ENCODE results near the gene VPREB3.
A peak's percentile ranks its signal among the peaks of the same experiment; 100 is the strongest.

VPREB3 gene

GRCh38 chr22:23780146-23780748, 26.0 kb upstream of the VPREB3 start:
- Histone ChIP-seq H3K4me1 (ENCODE audit: control insufficient read depth, insufficient read depth, low read length) (no peaks in the 10 kb centered on the region), H3K36me3 (ENCODE audit: control insufficient read depth, insufficient read depth, low read length) (peaks cover 3% of the 10 kb centered on the region), H3K27me3 (ENCODE audit: control insufficient read depth, insufficient read depth, low read length) (peaks cover 2% of the 10 kb centered on the region), H3K9me3 (ENCODE audit: control insufficient read depth, insufficient read depth, low read length) (no peaks in the 10 kb centered on the region), H3K9ac (ENCODE audit: low read depth, low read length) (no peak overlapping the region), H3K4me3 (ENCODE audit: low read depth, low read length) (no peak overlapping the region)

GRCh38 chr22:23779731-23780130, 25.5 kb upstream of the VPREB3 start:
- Histone ChIP-seq H3K9me3 (ENCODE audit: control insufficient read depth, insufficient read depth, low read length) (no peaks in the 10 kb centered on the region), H3K9ac (ENCODE audit: low read depth, low read length) (no peak overlapping the region), H3K4me3 (ENCODE audit: low read depth, low read length) (no peak overlapping the region), H3K27me3 (ENCODE audit: control insufficient read depth, insufficient read depth, low read length) (peaks cover 7% of the 10 kb centered on the region), H3K36me3 (ENCODE audit: control insufficient read depth, insufficient read depth, low read length) (peaks cover 3% of the 10 kb centered on the region), H3K4me1 (ENCODE audit: control insufficient read depth, insufficient read depth, low read length) (no peaks in the 10 kb centered on the region)

GRCh38 chr22:23779083-23779482, 24.9 kb upstream of the VPREB3 start:
- H3K36me3 ChIP-seq (ENCODE audit: control insufficient read depth, insufficient read depth, low read length) = peaks cover 3% of the 10 kb centered on the region
- no peaks in the 10 kb centered on the region for H3K4me1 ChIP-seq (ENCODE audit: control insufficient read depth, insufficient read depth, low read length)
- H3K27me3 ChIP-seq (ENCODE audit: control insufficient read depth, insufficient read depth, low read length) = peaks cover 13% of the 10 kb centered on the region

GRCh38 chr22:23778577-23778900, 24.3 kb upstream of the VPREB3 start:
- Histone ChIP-seq H3K27me3 (ENCODE audit: control insufficient read depth, insufficient read depth, low read length) (peaks cover 18% of the 10 kb centered on the region), H3K9me3 (ENCODE audit: control insufficient read depth, insufficient read depth, low read length) (no peaks in the 10 kb centered on the region), H3K4me3 (ENCODE audit: low read depth, low read length) (no peak overlapping the region), H3K4me1 (ENCODE audit: control insufficient read depth, insufficient read depth, low read length) (no peaks in the 10 kb centered on the region), H3K36me3 (ENCODE audit: control insufficient read depth, insufficient read depth, low read length) (peaks cover 3% of the 10 kb centered on the region), H3K9ac (ENCODE audit: low read depth, low read length) (no peak overlapping the region)

More at GRCh38 chr22:23779083-23779482, 24.9 kb upstream of the VPREB3 start:
- no peaks in the 10 kb centered on the region for H3K9me3 ChIP-seq (ENCODE audit: control insufficient read depth, insufficient read depth, low read length)
- no peak overlapping the region for H3K4me3 ChIP-seq (ENCODE audit: low read depth, low read length)
- H3K9ac ChIP-seq (ENCODE audit: low read depth, low read length) = no peak overlapping the region

GRCh38 chr22:23777776-23778576, 23.8 kb upstream of the VPREB3 start:
- Histone ChIP-seq H3K9me3 (ENCODE audit: control insufficient read depth, insufficient read depth, low read length) (no peaks in the 10 kb centered on the region), H3K27me3 (ENCODE audit: control insufficient read depth, insufficient read depth, low read length) (peaks cover 24% of the 10 kb centered on the region), H3K9ac (ENCODE audit: low read depth, low read length) (no peak overlapping the region), H3K4me3 (ENCODE audit: low read depth, low read length) (no peak overlapping the region), H3K4me1 (ENCODE audit: control insufficient read depth, insufficient read depth, low read length) (no peaks in the 10 kb centered on the region), H3K36me3 (ENCODE audit: control insufficient read depth, insufficient read depth, low read length) (peaks cover 3% of the 10 kb centered on the region)

GRCh38 chr22:23775779-23776375, 21.7 kb upstream of the VPREB3 start:
- peaks cover 24% of the 10 kb centered on the region for H3K27me3 ChIP-seq (ENCODE audit: control insufficient read depth, insufficient read depth, low read length)
- no peaks in the 10 kb centered on the region for H3K9me3 ChIP-seq (ENCODE audit: control insufficient read depth, insufficient read depth, low read length)
- H3K9ac ChIP-seq (ENCODE audit: low read depth, low read length) = no peak overlapping the region
- H3K4me1 ChIP-seq (ENCODE audit: control insufficient read depth, insufficient read depth, low read length) = no peaks in the 10 kb centered on the region
- H3K36me3 ChIP-seq (ENCODE audit: control insufficient read depth, insufficient read depth, low read length) = no peaks in the 10 kb centered on the region
- H3K4me3 ChIP-seq (ENCODE audit: low read depth, low read length) = no peak overlapping the region

- Histone ChIP-seq H3K4me1 (ENCODE audit: control insufficient read depth, insufficient read depth, low read length) (no peaks in the 10 kb centered on the region), H3K9ac (ENCODE audit: low read depth, low read length) (no peak overlapping the region), H3K36me3 (ENCODE audit: control insufficient read depth, insufficient read depth, low read length) (no peaks in the 10 kb centered on the region), H3K9me3 (ENCODE audit: control insufficient read depth, insufficient read depth, low read length) (no peaks in the 10 kb centered on the region), H3K4me3 (ENCODE audit: low read depth, low read length) (no peak overlapping the region), H3K27me3 (ENCODE audit: control insufficient read depth, insufficient read depth, low read length) (peaks cover 24% of the 10 kb centered on the region)
Observed at GRCh38 chr22:23774922-23775436, 20.8 kb upstream of the VPREB3 start.

GRCh38 chr22:23774114-23774921, 20.1 kb upstream of the VPREB3 start:
- Histone ChIP-seq H3K36me3 (ENCODE audit: control insufficient read depth, insufficient read depth, low read length) (no peaks in the 10 kb centered on the region), H3K4me3 (ENCODE audit: low read depth, low read length) (no peak overlapping the region), H3K27me3 (ENCODE audit: control insufficient read depth, insufficient read depth, low read length) (peaks cover 29% of the 10 kb centered on the region), H3K9ac (ENCODE audit: low read depth, low read length) (no peak overlapping the region), H3K4me1 (ENCODE audit: control insufficient read depth, insufficient read depth, low read length) (no peaks in the 10 kb centered on the region), H3K9me3 (ENCODE audit: control insufficient read depth, insufficient read depth, low read length) (no peaks in the 10 kb centered on the region)

GRCh38 chr22:23773483-23774113, 19.4 kb upstream of the VPREB3 start:
- Histone ChIP-seq H3K9me3 (ENCODE audit: control insufficient read depth, insufficient read depth, low read length) (no peaks in the 10 kb centered on the region), H3K4me1 (ENCODE audit: control insufficient read depth, insufficient read depth, low read length) (no peaks in the 10 kb centered on the region), H3K4me3 (ENCODE audit: low read depth, low read length) (peak overlapping the region; percentile 72), H3K27me3 (ENCODE audit: control insufficient read depth, insufficient read depth, low read length) (peaks cover 33% of the 10 kb centered on the region), H3K9ac (ENCODE audit: low read depth, low read length) (no peak overlapping the region), H3K36me3 (ENCODE audit: control insufficient read depth, insufficient read depth, low read length) (no peaks in the 10 kb centered on the region)

- no peaks in the 10 kb centered on the region for H3K4me1 ChIP-seq (ENCODE audit: control insufficient read depth, insufficient read depth, low read length)
- H3K27me3 ChIP-seq (ENCODE audit: control insufficient read depth, insufficient read depth, low read length) = peaks cover 33% of the 10 kb centered on the region
- no peaks in the 10 kb centered on the region for H3K9me3 ChIP-seq (ENCODE audit: control insufficient read depth, insufficient read depth, low read length)
- H3K9ac ChIP-seq (ENCODE audit: low read depth, low read length) = no peak within 1 kb of the TSS
- no peaks in the 10 kb centered on the region for H3K36me3 ChIP-seq (ENCODE audit: control insufficient read depth, insufficient read depth, low read length)
- H3K4me3 ChIP-seq (ENCODE audit: low read depth, low read length) = peak within 1 kb of the TSS; percentile 72
Observed at GRCh38 chr22:23772649-23773473, 18.6 kb upstream of the VPREB3 start, which contains the start of gene MMP11. TSS of gene MMP11 (plus strand) at chr22:23772849. CDS start at chr22:23772871, 22 bp downstream.

Measured in iPS-15b (cell line).